Measurements from ENCODE around the gene AFMID. TPM values are rescaled to one million over a fixed set of nuclear protein-coding genes. Genes with fewer than 3 reads are reported as not detected.

The AFMID gene
- total and polyA plus RNA-seq, 2 of the 13 experiments (the other 11 are each of a cell fraction or from before 2014, with no cell fraction given), result 249 to 270 TPM

DNA sequence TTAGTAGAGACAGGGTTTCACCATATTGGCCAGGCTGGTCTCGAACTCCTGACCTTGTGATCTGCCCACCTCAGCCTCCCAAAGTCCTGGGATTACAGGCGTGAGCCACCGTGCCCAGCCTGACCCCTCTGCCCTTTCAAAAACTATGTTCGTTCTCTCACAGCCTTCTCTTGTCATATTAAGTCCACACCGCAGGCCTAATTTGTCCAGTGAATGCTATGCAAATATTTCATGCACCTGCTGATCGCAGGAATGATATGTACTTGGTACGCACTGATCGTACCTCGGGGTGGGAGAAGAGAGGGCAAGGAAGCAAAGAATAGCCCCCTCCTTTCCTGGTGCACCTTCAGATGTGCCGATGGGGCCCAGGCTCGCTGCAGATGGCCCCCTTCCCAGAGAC lies 23.9 kb downstream of the AFMID start:
- CTCF ChIA-PET (ENCODE audit: low intra/inter-chr PET ratio, low total read pairs), result no interaction called here
- 33% methylated on average over 11 of the region's 11 CpGs for WGBS (ENCODE audit: low lambda C conversion rate)
- Histone ChIP-seq H3K4me1 (ENCODE audit: insufficient read depth, low read length) (peaks cover 18% of the 10 kb centered on the region), H4K20me1 (ENCODE audit: insufficient read depth, low read length) (peaks cover 3% of the 10 kb centered on the region), H3K9ac (ENCODE audit: insufficient read depth, low read depth, low read length) (no peak overlapping the region), H3K27me3 (ENCODE audit: control insufficient read depth in 1 of 2, insufficient read depth in 2 of 2, low read length in 2 of 2) (no peaks in the 10 kb centered on the region; a peak in 1 of 5 replicates), H3K4me2 (ENCODE audit: low read depth, low read length) (no peak overlapping the region), H3K79me2 (ENCODE audit: insufficient read depth, low read length) (peaks cover 16% of the 10 kb centered on the region), H3K4me3 (replicated peaks in 1 of 3; ENCODE audit: insufficient read depth in 1 of 3, low read depth in 2 of 3, low read length in 3 of 3) (no peak overlapping the region), H3K36me3 (replicated peaks in 1 of 2; ENCODE audit: control insufficient read depth in 1 of 2, insufficient read depth in 2 of 2, low read length in 2 of 2) (peaks cover 3 to 10% of the 10 kb centered on the region in 2 experiments; a peak in 4 of 5 replicates), H3K9me3 (ENCODE audit: low read length) (no peaks in the 10 kb centered on the region), H3K27ac (ENCODE audit: extremely low read length, insufficient read depth, low read length) (no peak overlapping the region), H2AFZ (ENCODE audit: low read length) (no peak overlapping the region)
- BruUV-seq (replicated peaks), result no TSS peak
- POLR2A ChIA-PET, result no interaction called here
- intact Hi-C loops (cut with micrococcal nuclease; ENCODE audit: unreplicated experiment), result no loop called here
- ATAC-seq, result no peak
- in situ Hi-C loops (cut with HindIII; ENCODE audit: extremely low pct_ligation_motif_present, low pct_unique_long_range_greater_than_20kb), result no loop called here
- no peak for FAIRE-seq
- DNase-seq (ENCODE audit: low spot score), result no peak
- TF ChIP-seq MAZ (IDR thresholded peaks at IDR 0.05; ENCODE audit: borderline replicate concordance, low read depth, low read length), result no peak
- no peak for TF ChIP-seq MAZ (CRISPR knock-in tag; IDR thresholded peaks at IDR 0.05; ENCODE audit: low read depth)
- no peak for TF ChIP-seq ZNF772 (CRISPR knock-in tag; IDR thresholded peaks at IDR 0.05)
- no peak for TF ChIP-seq ZBTB7B (CRISPR knock-in tag; IDR thresholded peaks at IDR 0.05)
- TF ChIP-seq, protein P1, sequence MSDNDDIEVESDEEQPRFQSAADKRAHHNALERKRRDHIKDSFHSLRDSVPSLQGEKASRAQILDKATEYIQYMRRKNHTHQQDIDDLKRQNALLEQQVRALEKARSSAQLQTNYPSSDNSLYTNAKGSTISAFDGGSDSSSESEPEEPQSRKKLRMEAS (IDR thresholded peaks at IDR 0.05), result no peak
- no peak for TF ChIP-seq NCOA5 (CRISPR knock-in tag; IDR thresholded peaks at IDR 0.05)
- TF ChIP-seq BCLAF1 (IDR thresholded peaks at IDR 0.05), result no peak
- TF ChIP-seq ZNF850 (CRISPR knock-in tag; conservative IDR thresholded peaks at IDR 0.05), result no peak
- no peak for TF ChIP-seq SRSF4 (IDR thresholded peaks at IDR 0.05; ENCODE audit: low read depth, low read length, poor library complexity, severe bottlenecking)
- no peak for TF ChIP-seq HOMEZ (CRISPR knock-in tag; IDR thresholded peaks at IDR 0.05; ENCODE audit: low read depth)
- no peak for TF ChIP-seq ZNF577 (CRISPR knock-in tag; IDR thresholded peaks at IDR 0.05; ENCODE audit: borderline replicate concordance, low read depth)
- no peak for TF ChIP-seq ZBTB10 (CRISPR knock-in tag; IDR thresholded peaks at IDR 0.05; ENCODE audit: borderline replicate concordance)
- TF ChIP-seq ZNF275 (CRISPR knock-in tag; IDR thresholded peaks at IDR 0.05; ENCODE audit: borderline replicate concordance), result no peak
- no peak for TF ChIP-seq ZNF205 (CRISPR knock-in tag; IDR thresholded peaks at IDR 0.05)
- no peak for TF ChIP-seq BHLHE40 (IDR thresholded peaks at IDR 0.05; ENCODE audit: low read length)
- TF ChIP-seq DNMT1 (CRISPR knock-in tag; IDR thresholded peaks at IDR 0.05), result no peak
- TF ChIP-seq SNAPC2 (CRISPR knock-in tag; IDR thresholded peaks at IDR 0.05), result no peak

All from HepG2 (cell line).